ENCODE results near the gene A4GALT. TPM values are rescaled to one million over a fixed set of nuclear protein-coding genes. Genes with fewer than 3 reads are reported as not detected.
A peak's percentile ranks its signal among the peaks of the same experiment; 100 is the strongest.

The A4GALT gene
- total RNA-seq, 2 experiments from 2014 or later: not detected

- peaks cover 2% of the 10 kb centered on the region for H3K4me1 Mint-ChIP-seq (ENCODE audit: low read depth)
- CTCF ChIA-PET: no interaction called here
Measured at GRCh38 chr22:42664976-42665831, 55.5 kb downstream of the A4GALT start.

DNA sequence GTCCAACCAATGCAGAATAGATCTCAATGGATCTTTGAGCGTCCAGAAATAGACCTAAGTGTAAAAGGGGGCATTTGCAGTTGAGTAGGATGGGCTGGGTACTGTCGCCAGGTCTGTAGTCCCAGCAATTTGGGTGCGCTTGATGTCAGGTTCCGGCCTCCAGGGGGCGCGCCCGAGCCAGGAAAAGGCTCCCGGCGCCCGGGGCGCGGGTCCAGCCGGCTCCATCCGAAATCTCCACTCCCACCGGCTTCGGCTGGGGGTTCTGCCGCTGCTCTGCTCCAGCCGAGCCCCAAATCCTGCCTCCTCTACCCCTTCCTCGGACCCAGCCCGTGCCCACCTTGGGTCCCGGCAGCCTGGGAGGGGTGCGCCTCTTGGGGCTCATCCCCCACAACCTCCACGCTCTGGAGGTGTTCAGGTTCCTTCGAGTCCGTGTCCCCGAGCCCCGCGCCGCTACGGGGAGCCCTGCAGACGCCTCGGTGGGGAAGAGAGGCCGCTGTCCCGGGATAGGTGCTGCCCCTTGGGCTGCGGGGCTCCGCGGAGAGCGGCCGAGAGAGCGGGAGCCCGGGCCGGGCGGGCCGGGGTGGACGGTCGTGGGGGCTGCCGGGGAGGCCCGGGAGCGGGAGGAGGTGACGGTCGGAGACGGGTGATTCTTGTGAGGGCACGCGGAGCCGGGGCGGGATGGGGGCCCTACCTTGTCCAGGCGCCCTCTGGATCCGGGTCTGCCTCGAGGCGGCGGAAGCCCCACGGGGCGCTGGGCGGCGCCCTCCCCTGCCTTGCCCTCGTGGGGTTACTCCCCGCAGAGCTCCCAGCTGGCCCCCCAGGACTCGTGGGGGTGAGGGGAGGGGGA, 58.5 kb downstream of the A4GALT start:
- H3K27me3 Mint-ChIP-seq (ENCODE audit: low read depth): no peaks in the 10 kb centered on the region

More at GRCh38 chr22:42664976-42665831, 55.5 kb downstream of the A4GALT start:
- intact Hi-C loops (cut with micrococcal nuclease): loop anchor here (5.0 kb wide), 1 partner anchor 427 kb away; no protein-coding TSS in a partner anchor
- H3K9me3 Mint-ChIP-seq: no peaks in the 10 kb centered on the region
- no peaks in the 10 kb centered on the region for H3K36me3 Mint-ChIP-seq (ENCODE audit: low read depth)
- DNase-seq: no peak
- H3K27me3 Mint-ChIP-seq (ENCODE audit: low read depth): peaks cover 3% of the 10 kb centered on the region
- no peak overlapping the region for H3K4me3 Mint-ChIP-seq
- H3K27ac Mint-ChIP-seq: no peak overlapping the region

DNA sequence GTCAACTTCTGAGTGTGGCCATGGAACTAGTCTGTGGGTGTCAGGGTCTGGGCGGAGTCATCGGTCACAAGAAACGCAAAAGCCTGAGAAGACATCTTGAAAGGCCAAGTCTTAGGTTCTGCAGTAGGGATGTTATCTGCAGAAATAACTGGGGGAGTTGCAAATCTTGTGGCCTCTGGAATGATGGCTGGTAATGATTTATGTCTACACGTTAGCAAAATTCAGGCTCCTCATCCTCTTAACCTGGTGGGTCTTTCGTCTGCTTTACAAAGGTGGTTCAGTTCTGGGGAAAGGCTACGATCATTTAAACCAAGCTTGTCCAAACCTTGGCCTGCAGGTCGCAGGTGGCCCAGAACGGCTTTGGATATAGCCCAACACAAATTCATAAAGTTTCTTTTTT, 64.1 kb downstream of the A4GALT start:
- H3K27ac Mint-ChIP-seq: no peak overlapping the region
- peaks cover under 1% of the 10 kb centered on the region for H3K4me1 Mint-ChIP-seq (ENCODE audit: low read depth)
- intact Hi-C loops (cut with micrococcal nuclease): no loop called here
- DNase-seq: no peak
- CTCF ChIA-PET: interaction anchor here (1.3 kb wide), 1 partner anchor 434 kb away, joined by 3 read pairs; no protein-coding TSS in a partner anchor
- no peaks in the 10 kb centered on the region for H3K27me3 Mint-ChIP-seq (ENCODE audit: low read depth)
- no peaks in the 10 kb centered on the region for H3K9me3 Mint-ChIP-seq
- H3K36me3 Mint-ChIP-seq (ENCODE audit: low read depth): no peaks in the 10 kb centered on the region
- H3K4me3 Mint-ChIP-seq: no peak overlapping the region

More for the DNA sequence above, 58.5 kb downstream of the A4GALT start:
- intact Hi-C loops (cut with micrococcal nuclease): loop anchor here (2.0 to 5.0 kb wide), 4 partner anchors 119 to 430 kb away; partner anchors contain the start of gene ARFGAP3
- Mint-ChIP-seq H3K36me3 (ENCODE audit: low read depth) (no peaks in the 10 kb centered on the region), H3K27ac (no peak overlapping the region), H3K4me3 (peak overlapping the region; percentile 62), H3K9me3 (no peaks in the 10 kb centered on the region), H3K4me1 (ENCODE audit: low read depth) (peaks cover 2% of the 10 kb centered on the region)
- DNase-seq: peak; percentile 86
- CTCF ChIA-PET: interaction anchor here (1.4 to 1.6 kb wide), 2 partner anchors 22 to 119 kb away, joined by 3 to 5 read pairs; no protein-coding TSS in a partner anchor

GRCh38 chr22:42655693-42656092, 65.0 kb downstream of the A4GALT start:
- Mint-ChIP-seq H3K27me3 (ENCODE audit: low read depth) (no peaks in the 10 kb centered on the region), H3K4me3 (no peak overlapping the region), H3K9me3 (no peaks in the 10 kb centered on the region), H3K27ac (no peak overlapping the region), H3K36me3 (ENCODE audit: low read depth) (no peaks in the 10 kb centered on the region), H3K4me1 (ENCODE audit: low read depth) (no peaks in the 10 kb centered on the region)
- intact Hi-C loops (cut with micrococcal nuclease): no loop called here
- CTCF ChIA-PET: interaction anchor here (0.9 to 1.3 kb wide), 2 partner anchors 10 to 434 kb away, joined by 3 read pairs; no protein-coding TSS in a partner anchor
- DNase-seq: no peak

DNA sequence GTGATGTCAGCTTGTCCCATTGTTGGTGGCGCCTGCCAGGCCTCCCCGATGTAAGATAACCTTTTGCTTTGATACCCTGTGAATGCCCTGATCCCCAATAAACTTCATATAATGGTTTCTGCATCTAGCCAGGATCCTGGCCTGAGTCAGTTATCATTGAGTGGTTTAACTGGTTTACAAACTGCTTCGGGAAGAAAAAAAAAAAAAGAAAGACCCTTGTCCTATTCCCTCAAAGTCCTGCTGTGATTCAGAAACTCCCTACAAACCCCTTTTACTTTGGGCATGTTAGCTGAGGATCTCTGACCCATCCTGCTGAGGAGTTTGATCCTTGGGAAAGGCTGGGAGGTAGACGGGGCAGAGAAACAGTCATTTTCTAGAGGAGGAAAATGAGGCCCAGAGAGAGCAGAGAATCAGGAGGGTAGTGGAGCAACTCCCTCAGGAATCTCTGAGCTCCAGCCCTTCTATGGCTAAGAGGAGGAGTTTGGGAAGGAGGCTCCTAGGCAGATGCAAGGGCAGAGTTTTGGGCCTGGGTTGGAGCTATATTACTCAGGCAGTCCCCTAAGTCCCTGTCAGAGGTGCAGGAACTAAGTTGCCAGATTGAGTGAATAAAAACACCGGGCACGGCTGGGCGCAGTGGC, 66.1 kb downstream of the A4GALT start:
- H3K9me3 Mint-ChIP-seq: no peaks in the 10 kb centered on the region
- H3K4me1 Mint-ChIP-seq (ENCODE audit: low read depth): no peaks in the 10 kb centered on the region
- CTCF ChIA-PET: interaction anchor here (0.6 kb wide), 2 partner anchors 31 to 379 kb away, joined by 3 to 5 read pairs; no protein-coding TSS in a partner anchor
- H3K27me3 Mint-ChIP-seq (ENCODE audit: low read depth): no peaks in the 10 kb centered on the region
- intact Hi-C loops (cut with micrococcal nuclease): no loop called here
- no peak overlapping the region for H3K4me3 Mint-ChIP-seq
- no peaks in the 10 kb centered on the region for H3K36me3 Mint-ChIP-seq (ENCODE audit: low read depth)
- no peak for DNase-seq
- no peak overlapping the region for H3K27ac Mint-ChIP-seq

GRCh38 chr22:42653999-42654398, 66.7 kb downstream of the A4GALT start:
- Mint-ChIP-seq H3K27me3 (ENCODE audit: low read depth) (no peaks in the 10 kb centered on the region), H3K36me3 (ENCODE audit: low read depth) (no peaks in the 10 kb centered on the region), H3K9me3 (no peaks in the 10 kb centered on the region), H3K4me1 (ENCODE audit: low read depth) (no peaks in the 10 kb centered on the region), H3K4me3 (no peak overlapping the region), H3K27ac (no peak overlapping the region)
- DNase-seq: no peak
- CTCF ChIA-PET: interaction anchor here (1.4 kb wide), 1 partner anchor 9 kb away, joined by 5 read pairs; no protein-coding TSS in a partner anchor
- intact Hi-C loops (cut with micrococcal nuclease): no loop called here

- no peak overlapping the region for H3K27ac Mint-ChIP-seq
- H3K36me3 Mint-ChIP-seq (ENCODE audit: low read depth): no peaks in the 10 kb centered on the region
- H3K4me3 Mint-ChIP-seq: peak overlapping the region; percentile 7
- CTCF ChIA-PET: interaction anchor here (0.7 kb wide), 1 partner anchor 40 kb away, joined by 4 read pairs; no protein-coding TSS in a partner anchor
- no peak for DNase-seq
- H3K27me3 Mint-ChIP-seq (ENCODE audit: low read depth): no peaks in the 10 kb centered on the region
- H3K4me1 Mint-ChIP-seq (ENCODE audit: low read depth): peaks cover 18% of the 10 kb centered on the region
- intact Hi-C loops (cut with micrococcal nuclease): no loop called here
- no peaks in the 10 kb centered on the region for H3K9me3 Mint-ChIP-seq
Measured at GRCh38 chr22:42651134-42651533, 69.5 kb downstream of the A4GALT start.

DNA sequence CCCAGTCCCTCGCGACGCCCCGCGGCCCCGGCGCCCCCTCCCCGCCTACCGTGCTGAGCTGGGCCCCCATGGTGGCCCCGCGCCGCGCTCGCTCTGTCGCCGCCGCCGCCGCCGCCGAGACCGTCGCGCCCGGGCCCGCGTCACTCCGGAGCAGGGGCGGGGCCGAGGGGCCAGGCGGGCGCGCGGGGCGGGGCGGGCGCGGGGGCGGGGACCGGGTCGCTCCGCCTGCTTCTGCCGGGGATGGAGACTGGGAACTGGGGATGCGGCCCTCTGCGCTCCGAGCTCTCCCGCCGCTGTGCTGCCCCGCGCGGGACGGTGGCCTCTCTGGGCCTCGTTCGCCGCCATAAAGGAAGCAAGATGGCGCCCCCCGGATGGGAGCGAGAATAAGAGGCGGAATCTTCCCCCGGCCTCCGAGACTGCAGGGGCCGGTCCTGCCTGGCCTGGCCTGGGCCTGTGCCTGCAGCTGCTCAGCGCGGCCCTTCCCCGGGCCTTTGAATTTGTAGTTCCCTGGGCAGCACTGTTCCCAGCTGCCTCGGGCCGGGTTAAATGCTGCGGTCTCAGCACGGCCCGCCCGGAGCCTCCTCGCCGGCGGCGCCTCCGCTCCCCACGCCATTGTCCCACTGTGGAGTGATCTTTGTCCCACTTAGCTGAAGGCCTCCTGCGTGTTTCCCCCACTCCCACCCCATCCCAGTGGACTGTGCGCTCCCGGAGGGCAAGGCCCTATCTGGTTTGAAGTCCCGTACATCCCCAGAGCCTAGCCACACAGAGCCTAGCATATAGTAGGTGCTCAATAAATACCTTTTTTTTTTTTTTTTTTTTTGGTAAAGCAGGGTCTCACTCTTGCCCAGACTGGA, 71.2 kb downstream of the A4GALT start, which contains the start of gene CYB5R3:
Gene CYB5R3 (minus strand): TSS at position 147 of the 854 bp plus-strand sequence. CDS start 77 bp downstream, at position 70.
- peak; percentile 87 for DNase-seq
- H3K9me3 Mint-ChIP-seq: no peaks in the 10 kb centered on the region
- peak within 1 kb of the TSS; percentile 93 for H3K4me3 Mint-ChIP-seq
- peak within 1 kb of the TSS; percentile 78 for H3K27ac Mint-ChIP-seq
- CTCF ChIA-PET: interaction anchor here (0.6 to 0.8 kb wide), 4 partner anchors 12 to 1561 kb away, joined by 3 to 5 read pairs (median 4); no protein-coding TSS in a partner anchor
- intact Hi-C loops (cut with micrococcal nuclease): loop anchor here (1.0 kb wide), 1 partner anchor 34 kb away; no protein-coding TSS in a partner anchor
- H3K4me1 Mint-ChIP-seq (ENCODE audit: low read depth): peaks cover 28% of the 10 kb centered on the region
- no peaks in the 10 kb centered on the region for H3K27me3 Mint-ChIP-seq (ENCODE audit: low read depth)
- H3K36me3 Mint-ChIP-seq (ENCODE audit: low read depth): no peaks in the 10 kb centered on the region

DNA sequence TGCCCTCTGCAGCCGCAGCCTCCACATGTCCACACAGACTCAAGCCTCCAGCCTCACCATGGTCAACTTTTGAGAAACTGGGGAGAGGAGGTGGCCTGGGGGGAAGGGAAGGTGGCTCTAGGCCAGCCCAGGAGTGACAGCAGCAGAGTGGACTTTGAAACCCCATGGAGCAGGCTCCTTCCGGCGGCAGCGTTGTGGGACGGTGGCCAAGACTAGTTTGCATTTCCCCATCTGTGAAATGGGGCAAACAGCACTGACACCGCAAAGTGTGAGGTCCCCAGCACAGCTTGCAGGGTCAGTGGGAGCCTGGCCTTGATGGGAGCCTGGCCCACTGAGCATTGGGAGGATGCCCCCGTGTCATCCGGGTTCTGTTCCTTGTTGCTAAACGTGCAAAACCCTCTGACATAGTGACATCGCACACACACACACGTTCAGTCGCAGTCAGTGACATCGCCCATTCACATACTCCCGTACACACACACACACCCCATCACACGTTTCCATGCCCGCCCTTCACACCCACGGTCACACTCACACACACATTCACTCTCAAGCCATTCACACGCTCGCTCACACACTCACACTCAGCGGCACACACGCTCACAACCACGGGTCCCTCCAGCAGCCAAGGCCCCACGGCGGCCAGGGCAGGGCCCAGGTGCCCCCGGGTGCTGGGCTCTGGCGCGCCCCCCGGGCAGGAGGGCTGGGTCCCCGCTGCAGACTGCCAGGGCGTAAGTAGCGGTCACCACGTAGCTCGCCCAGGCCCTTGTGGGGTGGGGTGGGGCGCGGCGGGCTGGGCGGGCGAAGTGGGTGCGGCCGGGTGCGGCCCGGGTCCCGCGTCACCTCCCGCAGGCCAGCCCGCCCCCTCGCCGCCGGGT, 72.1 kb downstream of the A4GALT start:
- CTCF ChIA-PET: no interaction called here
- intact Hi-C loops (cut with micrococcal nuclease): loop anchor here (1.0 kb wide), 1 partner anchor 33 kb away; no protein-coding TSS in a partner anchor

DNA sequence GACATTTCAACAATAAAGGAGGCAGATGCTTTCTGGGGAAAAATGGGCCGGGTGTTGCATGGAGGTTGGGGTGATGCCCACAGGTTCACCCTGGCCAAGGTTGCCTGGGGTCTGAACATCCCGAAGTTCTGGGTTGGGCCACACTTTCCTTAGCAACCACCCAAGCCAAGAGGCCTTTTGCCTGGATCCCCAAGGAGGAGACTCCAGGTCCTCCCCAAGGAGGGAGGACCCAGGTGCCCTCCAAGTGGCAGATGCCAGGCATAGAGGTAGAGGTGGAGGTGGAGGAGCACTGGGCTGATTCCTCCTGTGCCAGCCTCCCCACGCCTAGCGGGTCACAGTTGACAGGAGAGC, 72.7 kb downstream of the A4GALT start:
- CTCF ChIA-PET: no interaction called here
- intact Hi-C loops (cut with micrococcal nuclease): no loop called here

More for the DNA sequence above, 72.1 kb downstream of the A4GALT start:
- Mint-ChIP-seq H3K4me3 (peak overlapping the region; percentile 93), H3K9me3 (no peaks in the 10 kb centered on the region), H3K27ac (peak overlapping the region; percentile 78), H3K4me1 (ENCODE audit: low read depth) (peaks cover 31% of the 10 kb centered on the region), H3K27me3 (ENCODE audit: low read depth) (no peaks in the 10 kb centered on the region), H3K36me3 (ENCODE audit: low read depth) (no peaks in the 10 kb centered on the region)
- peak; percentile 40 for DNase-seq

More for the DNA sequence above, 72.7 kb downstream of the A4GALT start:
- no peak overlapping the region for H3K27ac Mint-ChIP-seq
- no peaks in the 10 kb centered on the region for H3K9me3 Mint-ChIP-seq
- peaks cover 31% of the 10 kb centered on the region for H3K4me1 Mint-ChIP-seq (ENCODE audit: low read depth)
- H3K27me3 Mint-ChIP-seq (ENCODE audit: low read depth): no peaks in the 10 kb centered on the region
- H3K36me3 Mint-ChIP-seq (ENCODE audit: low read depth): no peaks in the 10 kb centered on the region
- peak overlapping the region; percentile 93 for H3K4me3 Mint-ChIP-seq
- DNase-seq: no peak
